ENCODE measurements around the gene THSD7A.

DNA sequence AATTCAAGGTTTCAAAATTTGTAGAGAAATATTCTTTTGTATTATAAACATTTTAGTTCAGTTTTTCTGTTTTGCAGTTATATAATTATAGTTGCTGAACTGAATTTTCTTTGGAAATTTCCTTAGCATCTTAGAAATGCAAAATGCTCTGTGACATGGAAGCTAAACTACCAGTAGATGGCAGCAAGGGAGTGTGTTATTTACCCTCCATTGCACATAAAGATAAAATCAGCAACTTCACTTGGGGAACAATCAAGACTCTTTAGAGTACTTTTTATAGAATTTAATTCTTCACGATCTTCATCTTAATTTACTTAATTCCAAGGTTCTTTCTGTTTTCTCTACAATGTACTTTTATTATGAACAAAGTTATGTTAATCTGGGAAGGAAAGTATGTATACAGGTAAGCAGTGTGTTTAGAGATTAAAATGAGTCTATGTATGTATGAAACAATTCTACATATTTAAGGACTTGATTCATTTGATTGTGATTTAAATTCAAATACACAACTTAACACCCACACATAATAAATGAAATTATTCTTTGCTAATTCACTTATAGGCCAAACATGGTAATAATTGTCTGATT lies 404.2 kb downstream of the THSD7A start:
- no peak for TF ChIP-seq POLR2AphosphoS5 (IDR thresholded peaks at IDR 0.05; ENCODE audit: borderline replicate concordance, low read depth, low read length)
- no peak for TF ChIP-seq EZH2 (IDR thresholded peaks at IDR 0.05)

Measured in SK-N-MC (cell line).